ENCODE measurements around the gene SOCS7.
"Not testable (repeated sequence)": the region's sequence is repeated elsewhere in the genome, so short reads cannot be mapped to it uniquely, and the experiment has no call there.

SOCS7 gene

DNA sequence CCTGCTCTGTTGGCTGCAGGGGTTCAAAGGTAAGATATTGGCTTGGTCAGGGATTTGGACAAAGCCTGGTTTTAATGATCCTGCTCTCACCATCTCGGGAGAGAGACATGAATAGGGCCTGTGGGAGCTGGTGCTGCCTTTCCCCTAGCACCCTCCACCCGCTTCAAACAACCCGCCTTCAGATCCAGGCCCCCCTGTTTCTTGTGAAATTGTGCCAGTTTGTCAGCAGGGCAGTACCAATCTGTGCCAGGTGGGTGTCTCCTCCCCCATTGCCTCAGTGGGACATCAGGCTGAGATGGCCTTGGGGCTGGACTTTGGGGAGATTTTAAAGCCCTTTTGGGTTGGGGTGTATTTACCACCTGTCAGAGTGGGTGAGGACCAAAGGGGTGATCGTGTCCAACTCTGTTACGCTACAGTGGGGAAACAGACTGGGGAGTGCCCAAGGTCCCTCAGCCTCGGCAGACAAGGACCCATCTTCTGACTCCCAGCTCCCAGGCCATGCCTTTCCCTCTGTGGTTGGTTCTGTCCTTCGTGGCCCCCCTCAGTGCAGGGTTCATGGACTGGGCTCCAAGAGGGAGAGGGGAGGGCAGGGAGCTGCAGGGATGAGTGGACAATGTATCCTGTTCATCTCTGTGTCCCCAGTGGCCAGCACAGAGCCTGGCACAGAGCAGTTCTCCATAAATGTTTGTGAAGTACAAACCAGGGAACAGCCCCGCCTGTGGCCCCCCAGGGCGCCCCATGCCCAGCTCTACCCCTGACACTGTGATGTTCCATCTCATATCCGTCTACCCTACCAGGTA lies 79.9 kb downstream of the SOCS7 start:
- TF ChIP-seq, protein P1, sequence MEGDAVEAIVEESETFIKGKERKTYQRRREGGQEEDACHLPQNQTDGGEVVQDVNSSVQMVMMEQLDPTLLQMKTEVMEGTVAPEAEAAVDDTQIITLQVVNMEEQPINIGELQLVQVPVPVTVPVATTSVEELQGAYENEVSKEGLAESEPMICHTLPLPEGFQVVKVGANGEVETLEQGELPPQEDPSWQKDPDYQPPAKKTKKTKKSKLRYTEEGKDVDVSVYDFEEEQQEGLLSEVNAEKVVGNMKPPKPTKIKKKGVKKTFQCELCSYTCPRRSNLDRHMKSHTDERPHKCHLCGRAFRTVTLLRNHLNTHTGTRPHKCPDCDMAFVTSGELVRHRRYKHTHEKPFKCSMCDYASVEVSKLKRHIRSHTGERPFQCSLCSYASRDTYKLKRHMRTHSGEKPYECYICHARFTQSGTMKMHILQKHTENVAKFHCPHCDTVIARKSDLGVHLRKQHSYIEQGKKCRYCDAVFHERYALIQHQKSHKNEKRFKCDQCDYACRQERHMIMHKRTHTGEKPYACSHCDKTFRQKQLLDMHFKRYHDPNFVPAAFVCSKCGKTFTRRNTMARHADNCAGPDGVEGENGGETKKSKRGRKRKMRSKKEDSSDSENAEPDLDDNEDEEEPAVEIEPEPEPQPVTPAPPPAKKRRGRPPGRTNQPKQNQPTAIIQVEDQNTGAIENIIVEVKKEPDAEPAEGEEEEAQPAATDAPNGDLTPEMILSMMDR (IDR thresholded peaks at IDR 0.05; ENCODE audit: insufficient read depth, low read length, missing control alignments), result no peak
- CTCF ChIA-PET, result interaction anchor here (0.6 to 5.8 kb wide), 5 partner anchors 11 to 72 kb away, joined by 3 to 56 read pairs (median 3); no protein-coding TSS in a partner anchor
- no peak for DNase-seq (ENCODE audit: low read depth, low spot score)
- POLR2A ChIA-PET, result no interaction called here
- H3K4me3 ChIP-seq (ENCODE audit: low read depth, low read length), result no peak overlapping the region

DNA sequence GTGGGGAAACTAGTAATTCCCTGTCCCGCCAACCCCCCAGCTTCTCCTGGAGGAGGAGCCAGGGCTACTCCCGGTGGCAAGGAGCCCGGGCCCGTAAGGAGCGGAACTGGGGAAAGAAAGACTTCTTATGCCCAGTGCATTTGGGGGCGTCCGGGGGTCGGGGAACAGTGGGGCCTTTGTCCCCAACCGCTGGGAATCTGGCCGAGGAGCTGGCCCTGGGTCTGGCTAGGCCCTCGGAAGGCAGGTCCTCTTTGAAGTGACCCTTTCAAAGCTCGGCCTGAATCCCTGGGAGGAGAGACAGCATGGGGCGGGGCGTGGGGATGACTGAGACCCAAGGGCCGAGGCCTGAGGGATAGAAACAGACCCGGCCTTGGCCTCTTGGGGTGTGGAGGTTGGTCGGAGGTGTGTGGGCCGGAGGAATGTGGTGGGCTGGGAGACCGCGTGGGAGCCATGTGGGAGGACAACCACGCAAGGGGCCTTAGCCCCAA lies 82.6 kb downstream of the SOCS7 start:
- TF ChIP-seq, protein P1 (IDR thresholded peaks at IDR 0.05; ENCODE audit: insufficient read depth, low read length, missing control alignments), result no peak
- no peak for DNase-seq (ENCODE audit: low read depth, low spot score)
- H3K4me3 ChIP-seq (ENCODE audit: low read depth, low read length), result no peak overlapping the region
- ChIA-PET POLR2A (no interaction called here), CTCF (interaction anchor here (0.9 to 3.5 kb wide), 5 partner anchors 9 to 85 kb away, joined by 4 to 15 read pairs (median 5); no protein-coding TSS in a partner anchor)

DNA sequence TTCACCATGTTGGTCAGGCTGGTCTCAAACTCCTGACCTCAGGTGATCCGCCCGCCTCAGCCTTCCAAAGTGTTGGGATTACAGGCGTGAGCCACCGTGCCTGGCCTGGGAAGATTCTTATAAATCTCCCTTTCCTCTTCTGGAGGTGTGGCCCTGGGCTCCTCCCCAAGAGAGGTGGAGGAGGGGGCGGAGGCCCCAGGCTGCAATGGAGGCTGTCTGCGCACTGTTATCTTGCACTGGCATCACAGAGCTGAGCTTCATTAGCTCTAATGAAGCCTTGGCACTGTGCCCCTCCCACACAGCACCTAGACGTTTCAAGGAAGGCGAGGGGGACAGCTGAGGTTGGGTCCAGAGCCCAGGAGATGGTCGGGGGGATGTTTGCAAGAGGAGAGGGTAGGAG lies 84.2 kb downstream of the SOCS7 start:
- CTCF ChIA-PET, result interaction anchor here (1.2 to 3.5 kb wide), 3 partner anchors 8 to 57 kb away, joined by 3 to 15 read pairs (median 4); no protein-coding TSS in a partner anchor
- no peak for DNase-seq (ENCODE audit: low read depth, low spot score)
- TF ChIP-seq, protein P1 (IDR thresholded peaks at IDR 0.05; ENCODE audit: insufficient read depth, low read length, missing control alignments), result no peak
- no peak overlapping the region for H3K4me3 ChIP-seq (ENCODE audit: low read depth, low read length)
- POLR2A ChIA-PET, result no interaction called here

DNA sequence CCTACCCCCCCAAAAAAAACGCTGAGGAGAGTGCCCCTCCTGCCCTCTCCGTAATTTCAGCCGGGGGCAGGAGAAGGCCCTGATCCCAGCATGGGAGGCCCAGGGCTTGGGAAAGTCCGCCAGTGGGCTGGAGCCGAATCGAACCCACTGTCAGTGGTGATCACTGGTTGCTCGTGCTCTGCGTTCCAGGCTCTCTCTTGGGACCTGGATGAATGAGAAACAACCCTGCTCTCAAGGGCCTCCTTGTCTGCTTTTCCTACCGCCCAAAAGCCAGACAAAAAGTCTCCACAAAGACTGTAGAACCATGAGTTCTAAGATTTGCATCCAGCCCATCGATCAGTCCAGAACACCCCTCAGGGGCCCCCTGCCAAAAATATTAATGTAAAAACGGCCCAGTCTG lies 84.7 kb downstream of the SOCS7 start:
- CTCF ChIA-PET, result interaction anchor here (0.9 to 3.5 kb wide), 5 partner anchors 8 to 74 kb away, joined by 3 to 15 read pairs (median 4); no protein-coding TSS in a partner anchor
- POLR2A ChIA-PET, result no interaction called here
- no peak for DNase-seq (ENCODE audit: low read depth, low spot score)
- TF ChIP-seq, protein P1 (IDR thresholded peaks at IDR 0.05; ENCODE audit: insufficient read depth, low read length, missing control alignments), result no peak
- no peak overlapping the region for H3K4me3 ChIP-seq (ENCODE audit: low read depth, low read length)

DNA sequence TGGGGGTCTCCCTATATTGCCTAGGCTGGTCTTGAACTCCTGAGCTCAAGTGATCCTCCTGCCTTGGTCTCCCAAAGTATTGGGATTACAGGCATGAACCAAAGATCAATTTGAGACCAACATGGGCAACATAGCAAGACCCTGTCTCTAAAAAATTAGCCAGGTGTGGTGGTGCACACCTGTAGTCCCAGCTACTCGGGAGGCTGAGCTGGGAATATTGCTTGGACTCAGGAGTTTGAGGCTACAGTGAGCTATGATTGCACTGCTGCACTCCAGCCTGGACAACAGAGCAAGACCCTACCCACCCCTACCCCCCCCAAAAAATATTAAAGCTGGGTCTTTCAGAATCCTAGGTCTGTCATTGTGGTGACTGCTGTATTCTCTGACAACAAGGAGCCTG lies 85.7 kb downstream of the SOCS7 start:
- H3K4me3 ChIP-seq (ENCODE audit: low read depth, low read length); POLR2A ChIA-PET; DNase-seq (ENCODE audit: low read depth, low spot score): not testable (repeated sequence)
- CTCF ChIA-PET, result interaction anchor here (0.9 to 3.5 kb wide), 9 partner anchors 10 to 297 kb away, joined by 3 to 15 read pairs (median 5); no protein-coding TSS in a partner anchor

DNA sequence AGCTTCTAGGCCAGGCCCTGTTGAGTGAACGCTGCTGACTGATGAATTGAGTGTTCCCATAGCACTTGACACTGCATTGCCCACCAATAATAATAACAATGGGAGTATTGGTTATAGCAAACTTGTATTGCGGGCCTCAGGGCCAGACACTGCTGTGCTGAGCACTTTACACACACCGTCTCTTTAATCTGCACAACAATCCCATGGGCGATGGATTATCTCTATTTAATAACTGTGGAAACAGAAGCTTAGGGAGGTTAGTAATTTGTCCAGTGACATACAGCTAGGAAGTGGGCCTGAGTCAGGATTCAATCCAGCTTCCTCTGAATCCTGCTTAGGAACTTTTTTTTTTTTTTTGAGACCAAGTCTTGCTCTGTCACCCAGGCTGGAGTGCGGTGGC lies 87.8 kb downstream of the SOCS7 start:
- no peak for DNase-seq (ENCODE audit: low read depth, low spot score)
- ChIA-PET POLR2A (interaction anchor here (0.7 kb wide), 1 partner anchor 13 kb away, joined by 3 read pairs; no protein-coding TSS in a partner anchor), CTCF (interaction anchor here (1.3 to 2.7 kb wide), 5 partner anchors 8 to 56 kb away, joined by 3 to 13 read pairs (median 5); no protein-coding TSS in a partner anchor)
- TF ChIP-seq, protein P1 (IDR thresholded peaks at IDR 0.05; ENCODE audit: insufficient read depth, low read length, missing control alignments), result no peak
- H3K4me3 ChIP-seq (ENCODE audit: low read depth, low read length), result no peak overlapping the region
